Right hindlimb (tissue), 1 donor: Measurements from ENCODE around the gene NCLN.
"Not testable (repeated sequence)": the region's sequence is repeated elsewhere in the genome, so short reads cannot be mapped to it uniquely, and the experiment has no call there.

ENCODE experiments used
- DNase-seq: peaks from one replicate; pipeline ENCODE4 v3.0.0-alpha.2; 2018

The NCLN gene

GRCh38 chr19:3201072-3201700, 15.5 kb downstream of the NCLN start:
- no peak for DNase-seq

GRCh38 chr19:3201911-3202310, 16.2 kb downstream of the NCLN start:
- DNase-seq = no peak

- no peak for DNase-seq
Measured at GRCh38 chr19:3202346-3202745, 16.6 kb downstream of the NCLN start.

- not testable (repeated sequence) for DNase-seq
Measured at GRCh38 chr19:3202895-3203294, 17.2 kb downstream of the NCLN start.

GRCh38 chr19:3203805-3204645, 18.3 kb downstream of the NCLN start:
- no peak for DNase-seq

- DNase-seq = no peak
Measured at GRCh38 chr19:3204646-3205275, 19.0 kb downstream of the NCLN start.

- DNase-seq = no peak
Measured at GRCh38 chr19:3206216-3206953, 20.7 kb downstream of the NCLN start.

GRCh38 chr19:3207461-3208242, 21.9 kb downstream of the NCLN start:
- DNase-seq = no peak

- no peak for DNase-seq
Measured at GRCh38 chr19:3208317-3209207, 22.8 kb downstream of the NCLN start.

- DNase-seq = no peak
Measured at GRCh38 chr19:3210347-3211017, 24.8 kb downstream of the NCLN start.

GRCh38 chr19:3211191-3211590, 25.5 kb downstream of the NCLN start:
- no peak for DNase-seq

- no peak for DNase-seq
Measured at GRCh38 chr19:3213159-3213558, 27.4 kb downstream of the NCLN start.

- no peak for DNase-seq
Measured at GRCh38 chr19:3216874-3217273, 31.1 kb downstream of the NCLN start.

- DNase-seq = no peak
Measured at GRCh38 chr19:3220576-3220975, 34.8 kb downstream of the NCLN start.

GRCh38 chr19:3221576-3221975, 35.8 kb downstream of the NCLN start:
- not testable (repeated sequence) for DNase-seq

- DNase-seq = no peak
Measured at GRCh38 chr19:3222709-3223108, 37.0 kb downstream of the NCLN start.

- DNase-seq = peak; percentile 67
Measured at GRCh38 chr19:3224346-3225168, 38.8 kb downstream of the NCLN start, which contains the start of gene CELF5. Gene CELF5 (plus strand): TSS chr19:3224661. CDS start chr19:3224740, 79 bp downstream.

- DNase-seq = no peak
Measured at GRCh38 chr19:3225169-3225485, 39.4 kb downstream of the NCLN start.

- no peak for DNase-seq
Measured at GRCh38 chr19:3225677-3226093, 40.0 kb downstream of the NCLN start.
